NCI-H1694 (cell line): ENCODE measurements around the gene NRROS.

Experiments
- DNase-seq: peaks from one replicate; lab custom pipeline; 2025; lab: John Stamatoyannopoulos, UW

NRROS gene

DNA sequence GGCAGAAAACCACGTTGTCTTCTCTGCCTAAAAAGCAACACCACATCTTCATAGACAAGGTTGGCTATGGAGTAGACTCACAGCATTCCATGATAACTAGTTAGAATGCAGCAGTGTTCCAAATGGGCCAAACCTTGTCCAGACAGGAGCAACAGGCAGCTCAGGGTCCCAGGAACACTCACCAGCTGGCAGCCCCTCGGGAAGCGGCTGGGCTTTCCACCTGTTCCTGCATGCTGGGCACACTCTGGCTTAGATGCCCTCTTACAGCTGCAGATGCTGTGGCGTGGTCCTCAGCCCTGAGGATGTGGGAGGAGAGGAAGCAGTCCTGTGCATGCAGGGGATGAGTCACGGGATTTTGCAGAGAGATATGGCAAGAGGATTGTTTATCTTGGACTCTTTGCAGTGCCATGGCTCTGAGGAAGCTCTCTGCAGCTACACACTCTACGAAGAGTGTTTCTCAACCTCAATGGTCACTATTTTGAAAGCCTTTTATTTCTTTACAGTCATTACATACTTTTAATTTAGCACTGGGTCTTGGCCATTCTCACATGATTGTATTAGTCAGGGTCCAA lies 11.3 kb downstream of the NRROS start:
- DNase-seq: no peak

DNA sequence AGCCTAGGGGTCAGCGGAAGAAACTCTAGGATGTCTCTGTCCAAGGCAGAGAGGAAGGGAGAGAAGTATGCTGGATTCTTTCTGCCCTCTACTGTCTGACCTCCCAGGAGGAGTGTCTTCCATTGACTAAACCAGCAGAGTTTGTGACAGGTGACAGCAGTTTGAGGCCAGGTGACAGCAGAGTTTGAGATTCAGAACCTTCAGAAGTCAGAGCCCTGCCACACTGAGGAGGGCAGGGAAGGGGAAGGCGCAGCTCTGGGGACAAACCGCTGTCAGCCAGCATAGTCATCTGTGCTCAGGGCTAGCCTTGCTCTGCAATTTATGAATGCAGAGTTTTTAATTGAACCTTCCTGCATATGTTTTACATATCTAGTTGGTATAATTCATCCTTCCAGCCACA lies 12.3 kb downstream of the NRROS start:
- DNase-seq: no peak

DNA sequence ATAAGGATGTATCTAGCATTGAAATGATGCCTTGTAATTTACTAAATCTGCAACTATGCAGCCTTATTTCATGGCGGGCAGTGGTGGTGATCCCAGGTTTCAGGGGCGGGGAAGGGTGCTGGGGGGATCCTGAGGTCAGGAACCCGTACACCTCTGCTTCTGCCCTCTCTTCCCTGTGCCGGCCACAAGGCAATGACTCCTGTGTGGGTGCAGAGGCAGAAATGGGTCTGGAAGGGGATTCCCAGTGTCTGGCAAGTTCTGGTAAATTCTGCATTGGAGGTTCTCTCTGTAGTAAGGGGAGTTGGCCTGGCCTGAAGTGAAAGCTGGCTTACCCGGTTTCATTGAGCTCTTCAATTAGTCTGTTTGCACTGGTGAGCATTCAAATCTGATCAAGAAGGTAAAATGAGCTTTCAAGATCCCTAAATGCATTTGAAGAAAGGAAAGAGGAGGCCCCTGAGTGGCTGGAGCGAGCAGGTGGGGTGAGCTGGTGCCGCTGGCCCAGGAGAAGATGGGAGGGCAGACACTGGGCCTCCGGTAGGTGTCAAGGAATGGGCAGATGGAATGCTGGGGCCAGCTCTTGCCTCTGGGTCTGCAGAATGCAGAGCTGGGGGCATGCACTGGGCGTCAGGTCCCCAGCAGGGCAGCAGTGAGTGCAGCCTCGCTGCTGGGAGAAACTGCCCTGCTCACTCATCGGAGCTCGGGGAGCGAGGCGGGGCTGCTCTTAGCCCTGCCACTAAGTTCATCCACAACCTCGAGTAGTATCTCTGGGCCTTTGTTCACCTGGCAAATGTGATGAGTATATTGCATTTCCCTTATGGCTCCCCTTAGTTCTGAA lies 13.7 kb downstream of the NRROS start:
- DNase-seq: no peak

DNA sequence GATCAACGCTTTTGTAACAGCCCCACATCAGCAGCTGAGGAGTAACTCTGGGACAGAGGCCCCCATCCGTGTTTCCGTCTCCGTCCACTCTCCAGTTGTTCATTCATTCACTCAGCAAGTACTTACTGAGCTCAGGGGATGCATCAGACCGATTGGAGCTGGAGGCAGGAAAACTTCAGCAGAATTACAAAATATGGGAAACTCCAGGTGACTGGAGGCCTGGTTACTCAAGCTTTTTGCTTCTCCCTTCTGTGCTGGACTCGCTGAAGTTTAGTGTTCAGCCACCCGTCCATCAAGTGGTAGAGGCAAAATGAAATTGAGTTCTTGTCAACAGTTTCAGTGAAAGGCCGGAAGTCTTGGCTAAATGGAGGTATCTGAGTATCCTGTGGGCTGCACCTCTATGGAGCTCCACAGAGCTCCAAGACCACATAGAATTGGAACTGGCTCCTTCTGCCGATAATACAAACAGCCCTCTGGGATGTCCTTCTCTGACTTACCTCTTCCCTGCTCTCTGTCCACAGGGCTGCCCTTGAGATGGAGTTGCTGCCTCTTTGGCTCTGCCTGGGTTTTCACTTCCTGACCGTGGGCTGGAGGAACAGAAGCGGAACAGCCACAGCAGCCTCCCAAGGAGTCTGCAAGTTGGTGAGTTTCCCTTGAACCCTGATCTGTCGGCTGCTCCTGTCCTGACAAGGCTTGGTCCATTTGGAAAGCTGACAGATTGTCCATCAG lies 14.7 kb downstream of the NRROS start:
- DNase-seq: no peak

DNA sequence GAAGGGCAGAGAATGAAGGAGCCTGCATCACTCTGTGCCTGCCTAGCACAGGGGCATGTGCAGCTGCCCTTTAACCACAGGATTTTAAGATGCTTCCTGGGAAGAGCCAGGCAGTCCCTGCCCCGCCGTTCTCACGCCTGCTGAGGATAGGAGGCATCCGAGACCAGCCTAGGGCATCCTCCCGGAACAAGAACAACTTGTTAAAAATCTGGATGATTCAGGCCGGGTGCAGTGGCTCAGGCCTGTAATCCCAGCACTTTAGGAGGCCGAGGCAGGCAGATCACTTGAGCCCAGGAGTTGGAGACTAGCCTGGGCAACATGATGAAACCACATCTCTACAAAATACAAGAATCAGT lies 15.2 kb downstream of the NRROS start:
- no peak for DNase-seq

DNA sequence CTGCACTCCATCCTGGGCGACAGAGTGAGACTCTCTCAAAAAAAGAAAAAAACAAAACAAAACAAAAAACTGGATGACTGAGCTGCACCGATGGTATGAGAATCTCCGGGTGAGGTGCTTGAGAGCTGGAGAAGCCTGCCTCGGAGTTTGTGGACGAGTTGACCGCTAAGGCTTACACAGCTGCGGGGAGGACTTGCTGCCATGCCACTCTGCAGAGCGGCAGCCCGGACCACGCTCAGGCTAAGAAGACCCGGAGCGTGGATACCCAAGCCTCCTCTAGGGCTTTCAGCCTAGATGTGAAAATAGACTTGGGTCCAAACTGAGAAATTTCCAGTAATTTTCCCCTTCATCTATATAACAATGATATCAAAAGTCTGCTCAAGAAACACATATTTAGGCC lies 16.0 kb downstream of the NRROS start:
- no peak for DNase-seq

DNA sequence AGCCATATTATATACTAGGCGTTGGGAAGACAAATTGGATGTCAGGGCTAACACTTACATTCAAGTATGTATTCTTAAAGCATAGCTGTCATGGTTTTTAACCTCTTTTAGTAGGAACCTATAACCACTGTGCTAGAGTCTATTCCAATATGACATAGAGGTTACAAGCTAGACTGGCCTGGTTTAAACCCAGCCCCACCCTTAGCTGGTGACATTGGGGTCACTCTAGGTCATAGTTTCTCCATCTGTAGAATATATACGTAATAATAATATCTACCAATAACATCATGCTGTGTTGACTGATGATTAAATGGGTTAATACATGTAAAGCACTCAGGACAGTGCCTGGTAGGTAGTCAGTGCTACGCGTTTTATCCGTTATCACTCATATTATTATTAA lies 16.7 kb downstream of the NRROS start:
- DNase-seq: no peak

DNA sequence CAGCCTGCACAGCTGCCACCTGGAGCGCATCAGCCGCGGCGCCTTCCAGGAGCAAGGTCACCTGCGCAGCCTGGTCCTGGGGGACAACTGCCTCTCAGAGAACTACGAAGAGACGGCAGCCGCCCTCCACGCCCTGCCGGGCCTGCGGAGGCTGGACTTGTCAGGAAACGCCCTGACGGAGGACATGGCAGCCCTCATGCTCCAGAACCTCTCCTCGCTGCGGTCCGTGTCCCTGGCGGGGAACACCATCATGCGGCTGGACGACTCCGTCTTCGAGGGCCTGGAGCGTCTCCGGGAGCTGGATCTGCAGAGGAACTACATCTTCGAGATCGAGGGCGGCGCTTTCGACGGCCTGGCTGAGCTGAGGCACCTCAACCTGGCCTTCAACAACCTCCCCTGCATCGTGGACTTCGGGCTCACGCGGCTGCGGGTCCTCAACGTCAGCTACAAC lies 20.4 kb downstream of the NRROS start:
- DNase-seq: no peak

DNA sequence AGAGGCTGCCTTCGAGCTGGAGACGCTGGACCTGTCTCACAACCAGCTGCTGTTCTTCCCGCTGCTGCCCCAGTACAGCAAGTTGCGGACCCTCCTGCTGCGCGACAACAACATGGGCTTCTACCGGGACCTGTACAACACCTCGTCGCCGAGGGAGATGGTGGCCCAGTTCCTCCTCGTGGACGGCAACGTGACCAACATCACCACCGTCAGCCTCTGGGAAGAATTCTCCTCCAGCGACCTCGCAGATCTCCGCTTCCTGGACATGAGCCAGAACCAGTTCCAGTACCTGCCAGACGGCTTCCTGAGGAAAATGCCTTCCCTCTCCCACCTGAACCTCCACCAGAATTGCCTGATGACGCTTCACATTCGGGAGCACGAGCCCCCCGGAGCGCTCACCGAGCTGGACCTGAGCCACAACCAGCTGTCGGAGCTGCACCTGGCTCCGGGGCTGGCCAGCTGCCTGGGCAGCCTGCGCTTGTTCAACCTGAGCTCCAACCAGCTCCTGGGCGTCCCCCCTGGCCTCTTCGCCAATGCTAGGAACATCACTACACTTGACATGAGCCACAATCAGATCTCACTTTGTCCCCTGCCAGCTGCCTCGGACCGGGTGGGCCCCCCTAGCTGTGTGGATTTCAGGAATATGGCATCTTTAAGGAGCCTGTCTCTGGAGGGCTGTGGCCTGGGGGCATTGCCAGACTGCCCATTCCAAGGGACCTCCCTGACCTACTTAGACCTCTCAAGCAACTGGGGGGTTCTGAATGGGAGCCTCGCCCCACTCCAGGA lies 21.1 kb downstream of the NRROS start:
- DNase-seq: no peak

DNA sequence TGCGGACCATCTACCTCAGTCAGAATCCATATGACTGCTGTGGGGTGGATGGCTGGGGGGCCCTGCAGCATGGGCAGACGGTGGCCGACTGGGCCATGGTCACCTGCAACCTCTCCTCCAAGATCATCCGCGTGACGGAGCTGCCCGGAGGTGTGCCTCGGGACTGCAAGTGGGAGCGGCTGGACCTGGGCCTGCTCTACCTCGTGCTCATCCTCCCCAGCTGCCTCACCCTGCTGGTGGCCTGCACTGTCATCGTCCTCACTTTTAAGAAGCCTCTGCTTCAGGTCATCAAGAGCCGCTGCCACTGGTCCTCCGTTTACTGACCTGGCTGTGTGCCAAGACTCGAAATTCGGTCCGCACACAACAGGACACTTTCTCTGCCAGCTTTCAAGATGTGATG lies 21.9 kb downstream of the NRROS start:
- DNase-seq: no peak

DNA sequence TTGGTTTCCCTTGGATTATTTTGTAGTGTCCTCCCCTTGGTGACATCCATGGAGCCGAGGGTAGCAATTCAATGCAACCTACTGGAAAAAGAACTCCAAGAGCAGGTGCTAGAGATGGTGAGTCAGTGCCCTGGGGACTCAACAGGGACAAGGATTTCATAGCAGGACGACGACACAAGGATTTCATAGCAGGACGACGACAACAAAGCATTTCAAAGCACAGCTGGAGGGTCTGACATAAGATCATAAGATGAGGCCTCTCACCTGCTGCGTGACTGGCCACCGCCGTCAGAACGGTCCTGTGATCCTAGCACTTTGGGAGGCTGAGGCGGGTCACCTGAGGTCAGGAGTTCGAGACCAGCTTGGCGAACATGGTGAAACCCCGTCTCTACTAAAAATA lies 22.5 kb downstream of the NRROS start:
- DNase-seq: no peak

DNA sequence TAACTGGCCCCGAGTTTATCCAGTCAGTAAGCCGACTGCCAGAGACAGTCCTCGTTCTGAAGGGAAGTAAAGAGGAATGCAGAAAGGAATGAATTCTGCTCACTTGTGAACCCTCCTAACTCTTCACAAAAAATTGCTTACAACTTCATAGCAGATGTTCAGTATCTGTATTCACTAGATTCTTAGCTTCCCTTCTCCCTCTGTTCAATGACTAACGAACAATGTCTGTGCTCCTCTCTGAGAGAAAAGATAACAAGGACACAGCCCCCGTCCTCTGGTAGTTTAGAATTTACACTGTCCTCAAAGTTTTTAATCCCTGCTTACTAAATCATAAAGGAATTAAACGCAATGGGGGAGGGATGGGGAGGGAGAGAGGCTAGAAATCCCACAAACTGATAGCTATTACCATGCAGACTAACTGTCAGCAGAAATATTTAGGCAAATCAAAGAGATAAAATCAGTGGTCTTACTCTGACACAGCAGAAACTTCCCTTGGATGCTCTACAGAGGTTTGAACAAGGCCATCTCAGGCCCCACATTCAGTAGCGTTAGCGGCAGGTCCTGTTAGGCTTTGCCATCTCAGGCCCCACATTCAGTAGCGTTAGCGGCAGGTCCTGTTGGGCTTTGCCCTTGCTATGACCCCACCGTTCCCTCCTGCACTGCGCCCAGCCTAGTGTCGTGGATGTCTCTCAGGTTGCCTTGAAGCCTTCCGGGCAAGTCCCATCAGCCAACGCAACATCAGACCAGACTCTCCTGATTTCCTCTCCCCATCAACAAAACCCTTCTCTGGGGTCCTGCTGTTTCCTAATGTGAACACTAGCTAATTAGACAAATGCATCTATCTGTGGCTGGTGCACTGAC lies 23.4 kb downstream of the NRROS start:
- no peak for DNase-seq

DNA sequence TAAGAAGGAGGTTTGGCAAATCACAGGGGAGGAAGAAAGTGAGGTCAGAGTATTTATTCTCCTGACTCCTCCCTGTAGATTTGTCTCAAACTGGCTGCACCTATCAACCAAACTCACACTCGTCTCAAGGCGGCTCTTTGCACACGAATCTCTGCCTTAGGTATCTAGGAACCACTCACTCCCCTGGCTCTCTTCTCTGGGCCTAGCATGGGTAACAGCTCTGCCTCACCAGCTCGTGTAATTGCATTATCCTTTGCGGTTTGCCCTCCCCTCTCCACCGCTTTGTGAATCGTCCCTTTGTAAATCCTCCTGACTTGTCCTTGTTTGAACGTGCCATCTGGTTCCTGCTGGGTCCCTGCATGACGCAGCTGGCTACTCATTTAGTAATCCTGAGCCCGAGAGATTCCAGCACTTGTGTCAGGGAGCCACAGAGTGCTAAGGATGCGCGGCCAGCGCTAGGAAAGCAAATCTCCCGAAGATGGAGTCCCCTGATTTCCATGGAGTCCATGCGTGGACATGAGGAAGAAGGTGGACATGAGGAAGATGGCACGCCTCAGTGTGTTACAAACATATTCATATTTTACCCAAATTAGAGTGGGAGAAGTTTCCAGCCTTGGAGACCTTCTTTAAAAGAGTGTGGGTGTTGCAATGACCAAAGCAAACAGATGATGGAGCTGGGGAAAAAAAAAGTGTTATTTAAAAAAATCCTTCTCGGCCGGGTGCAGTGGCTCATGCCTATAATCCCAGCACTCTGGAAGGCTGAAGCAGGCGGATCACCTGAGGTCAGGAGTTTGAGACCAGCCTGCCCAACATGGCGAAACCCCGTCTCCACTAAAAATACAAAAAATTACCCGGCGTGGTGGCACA lies 26.7 kb downstream of the NRROS start:
- DNase-seq: peak; percentile 96

DNA sequence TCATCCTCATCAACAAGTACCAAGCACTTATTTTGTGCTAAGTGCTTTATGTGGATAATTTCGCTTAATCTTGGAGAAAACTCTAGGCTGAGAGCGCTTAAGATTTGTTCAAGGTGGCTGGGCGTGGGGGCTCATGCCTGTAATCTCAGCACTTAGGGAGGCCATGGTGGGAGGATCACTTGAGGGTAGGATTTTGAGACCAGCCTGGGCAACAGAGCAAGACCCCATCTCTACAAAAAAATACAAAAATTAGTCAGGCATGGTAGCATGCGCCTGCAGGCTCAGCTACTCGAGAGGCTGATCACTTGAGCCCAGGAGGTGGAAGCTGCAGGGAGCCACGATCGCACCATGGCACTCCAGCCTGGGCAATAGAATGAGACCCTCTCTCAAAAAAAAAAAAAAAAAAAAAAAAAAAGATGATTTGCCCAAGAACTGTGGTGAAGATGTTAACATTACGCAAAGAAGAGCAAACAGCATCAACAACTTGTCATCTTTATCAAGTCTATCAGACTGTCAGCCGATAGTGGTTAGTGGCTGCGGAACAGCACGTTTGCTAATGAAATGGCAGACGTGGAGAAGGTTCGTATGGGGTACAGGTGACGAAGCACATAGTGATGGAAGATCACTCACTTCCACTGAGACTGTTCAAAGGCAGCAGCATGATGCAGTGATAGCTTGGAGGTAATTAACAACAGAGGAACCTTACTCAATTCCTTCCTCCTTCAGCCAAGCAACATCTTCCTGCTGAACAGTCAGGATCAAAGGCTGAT lies 27.7 kb downstream of the NRROS start:
- DNase-seq: no peak

DNA sequence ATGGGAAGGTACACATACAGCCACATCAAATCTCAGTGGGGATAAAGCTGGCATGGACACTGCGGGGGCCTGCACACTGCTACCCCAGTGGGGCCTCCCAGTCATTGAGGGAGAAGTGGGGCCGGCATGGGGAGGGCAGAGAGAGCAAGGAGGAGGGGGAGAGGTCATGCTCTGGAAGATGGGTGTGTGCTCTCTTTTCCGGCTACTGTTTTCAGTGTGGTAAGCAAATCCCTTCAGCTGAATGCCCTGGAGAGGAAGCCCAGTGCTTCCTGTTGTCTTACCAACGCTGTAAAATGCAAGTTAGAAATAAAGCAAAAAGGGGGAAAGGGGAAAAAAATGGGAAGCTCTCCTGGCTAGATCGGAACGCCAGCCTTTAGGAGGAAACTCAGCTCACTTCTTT lies 30.8 kb downstream of the NRROS start:
- DNase-seq: no peak

DNA sequence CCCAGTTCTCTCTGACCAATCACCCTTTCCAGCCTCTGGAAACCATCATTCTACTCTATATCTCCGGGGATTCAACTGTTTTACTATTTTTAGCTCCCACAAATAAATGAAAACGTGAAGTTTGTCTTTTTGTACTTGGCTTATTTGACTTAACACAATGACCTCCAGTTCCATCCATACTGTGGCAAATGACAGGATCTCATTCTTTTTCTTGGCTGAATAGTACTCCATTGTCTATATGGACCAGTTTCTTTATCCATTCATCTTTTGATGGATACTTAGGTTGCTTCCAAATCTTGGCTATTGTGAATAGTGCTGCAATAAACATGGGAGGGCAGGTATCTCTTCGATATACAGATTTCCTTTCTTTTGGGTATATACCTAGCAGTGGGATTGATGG lies 34.1 kb downstream of the NRROS start:
- no peak for DNase-seq

DNA sequence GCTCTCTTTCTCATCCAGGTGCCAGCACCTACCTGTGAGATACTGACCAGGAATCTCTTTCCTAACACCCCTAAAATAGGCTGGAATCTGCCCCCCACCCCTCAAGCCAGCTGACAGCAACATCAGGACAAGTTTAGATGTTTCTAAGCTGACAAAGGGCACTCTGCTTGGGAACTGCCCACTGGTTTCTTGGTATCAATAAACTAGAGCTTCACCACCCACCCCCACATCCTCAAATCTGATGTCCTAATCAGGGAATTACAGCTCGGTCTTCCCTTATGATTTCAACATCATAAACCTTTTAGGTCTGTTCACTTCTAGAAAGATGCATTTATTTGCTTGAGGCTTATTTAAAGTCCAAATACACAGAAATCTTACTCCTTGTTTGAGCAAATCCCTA lies 37.9 kb downstream of the NRROS start:
- no peak for DNase-seq

DNA sequence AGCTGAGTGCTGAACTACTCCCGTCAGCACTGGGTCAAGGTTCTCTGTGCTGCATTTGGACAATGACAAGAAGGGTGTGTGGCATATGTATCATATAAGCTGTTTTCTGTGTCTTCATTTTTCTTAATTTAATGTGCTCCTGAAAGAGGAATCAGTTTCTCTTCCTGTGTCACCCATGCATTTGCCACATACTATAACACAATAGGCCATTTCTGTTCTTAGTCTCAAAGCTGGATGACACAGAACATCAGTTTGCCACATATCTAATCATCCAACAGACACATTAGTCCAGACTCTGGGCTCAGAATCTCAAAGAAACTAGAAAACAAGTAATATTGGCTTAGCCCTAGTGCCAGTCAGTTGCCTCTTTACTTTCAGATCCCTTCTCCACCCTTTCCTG lies 38.4 kb downstream of the NRROS start:
- no peak for DNase-seq

DNA sequence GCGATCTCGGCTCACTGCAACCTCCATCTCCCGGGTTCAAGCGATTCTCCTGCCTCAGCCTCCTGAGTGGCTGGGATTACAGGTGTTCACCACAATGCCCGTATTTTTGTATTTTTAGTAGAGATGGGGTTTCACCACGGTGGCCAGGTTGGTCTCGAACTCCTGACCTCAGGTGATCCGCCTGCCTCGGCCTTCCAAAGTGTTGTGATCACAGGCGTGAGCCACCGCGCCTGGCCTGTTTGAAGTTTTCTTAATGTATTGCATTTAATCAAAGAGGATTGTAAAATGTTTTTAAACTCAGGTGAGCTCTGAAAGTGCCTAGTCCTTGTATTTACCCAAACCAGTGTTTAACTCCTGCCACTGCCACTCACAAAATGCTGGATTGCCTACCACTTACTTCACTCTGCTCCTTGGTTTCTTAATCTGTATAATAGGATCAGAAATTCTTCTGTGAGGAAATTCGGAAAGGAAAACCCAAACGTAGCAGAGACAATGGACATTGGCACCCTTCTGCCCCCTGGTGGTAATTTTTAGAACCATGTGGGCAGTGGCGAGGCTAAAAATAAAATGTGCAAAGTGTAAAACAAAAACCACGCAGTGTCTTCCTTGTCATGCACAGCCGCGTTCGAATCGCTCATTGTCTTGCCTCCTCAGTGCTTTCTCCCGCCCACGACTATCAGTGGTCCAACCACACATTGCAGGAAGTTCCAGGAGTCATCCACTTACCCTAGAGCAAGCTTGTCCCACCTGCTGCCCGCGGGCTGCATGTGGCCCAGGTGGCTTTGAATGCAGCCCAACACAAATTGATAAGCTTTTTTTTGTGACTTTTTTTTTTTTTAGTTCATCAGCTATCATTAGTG lies 45.3 kb downstream of the NRROS start:
- DNase-seq: peak; percentile 77
